ENCODE measurements around the gene MATN1. TPM values are rescaled to one million over a fixed set of nuclear protein-coding genes. Genes with fewer than 3 reads are reported as not detected.

The MATN1 gene
- total and polyA plus RNA-seq, 2 of the 4 experiments (the other 2 are of a cell fraction) = 0.27 TPM; not detected in 1

DNA sequence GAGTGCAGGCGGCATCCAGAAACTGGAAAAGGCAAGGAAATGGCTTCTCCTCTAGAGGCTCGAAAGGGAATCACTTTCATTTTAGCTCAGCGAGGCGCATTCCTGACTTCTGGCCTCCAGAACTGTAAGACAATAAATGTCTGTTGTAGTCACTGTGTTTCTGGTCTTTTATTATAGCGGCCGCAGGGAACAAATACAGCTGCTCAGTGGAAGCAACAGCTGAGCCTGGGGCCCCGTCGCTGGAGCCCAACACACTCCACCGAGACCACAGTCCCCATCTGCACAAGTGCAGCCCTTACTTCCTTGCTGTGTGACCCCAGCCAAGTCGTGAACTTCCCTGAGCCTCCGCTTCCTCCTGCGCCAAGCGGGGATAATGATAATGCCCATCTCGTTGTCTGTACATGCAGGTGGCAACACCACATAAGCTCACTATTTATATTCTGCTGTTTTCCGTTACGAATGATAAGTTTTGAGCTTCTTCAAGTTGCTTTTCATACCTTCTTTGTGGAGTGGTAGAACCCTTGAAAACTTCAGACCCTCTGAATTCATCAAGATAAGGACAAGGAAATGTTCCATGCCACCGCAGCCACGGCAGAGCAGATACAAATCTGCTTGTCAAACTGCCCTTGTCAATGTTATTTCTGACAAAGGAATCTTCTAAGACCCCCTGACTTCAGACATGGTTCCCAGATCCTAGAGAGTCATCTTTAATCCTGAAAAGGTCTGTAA is 37.4 kb upstream of the MATN1 start:
- H3K4ac ChIP-seq (ENCODE audit: low read depth, low read length) = no peak overlapping the region
- ATAC-seq (ENCODE audit: low read depth) (no peak), DNase-seq (no peak)
- no peak overlapping the region for H2BK15ac ChIP-seq (ENCODE audit: low read depth, low read length)
- H3K18ac ChIP-seq (ENCODE audit: low read depth, low read length) = no peak overlapping the region
- no peaks in the 10 kb centered on the region for H3K36me3 ChIP-seq (ENCODE audit: control insufficient read depth, insufficient read depth, low read length)
- no peak overlapping the region for H2AK5ac ChIP-seq (ENCODE audit: low read depth, low read length)
- peaks cover 7% of the 10 kb centered on the region; the same call in 1 of the 2 replicates for H3K9me1 ChIP-seq (ENCODE audit: insufficient read depth, low read length)
- dilution Hi-C loops (cut with HindIII; ENCODE audit: low sequenced_read_pairs, unreplicated experiment) = no loop called here
- no peak overlapping the region for H3K14ac ChIP-seq (replicated peaks; ENCODE audit: low read depth, low read length)
- ChIA-PET POLR2A (ENCODE audit: unreplicated experiment) (interaction anchor here (0.6 kb wide), 1 partner anchor 1333 kb away, joined by 17 read pairs; no protein-coding TSS in a partner anchor), CTCF (interaction anchor here (1.3 to 1.5 kb wide), 2 partner anchors 12 to 19 kb away, joined by 3 to 7 read pairs; no protein-coding TSS in a partner anchor)
- H3K23ac ChIP-seq (ENCODE audit: low read depth, low read length) = no peak overlapping the region
- H4K5ac ChIP-seq (ENCODE audit: low read depth, low read length) = no peak overlapping the region
- no peaks in the 10 kb centered on the region; the same call in 1 of the 2 replicates for H3K27me3 ChIP-seq (ENCODE audit: control insufficient read depth, insufficient read depth, low read length)
- no peaks in the 10 kb centered on the region for H3K79me1 ChIP-seq (ENCODE audit: low read depth in 1 of 2, low read length in 2 of 2)
- in situ Hi-C loops (cut with MboI; ENCODE audit: low sequenced_read_pairs) = loop anchor here (5.0 kb wide), 1 partner anchor 38 kb away; the partner anchor contains the start of gene MATN1
- H3K4me2 ChIP-seq (ENCODE audit: low read depth, low read length) = no peak overlapping the region
- no peak overlapping the region for H3K27ac ChIP-seq (ENCODE audit: insufficient read depth, low read length)
- no peak for TF ChIP-seq RFX5 (IDR thresholded peaks at IDR 0.05; ENCODE audit: low read depth, low read length)
- TF ChIP-seq SMC3 (IDR thresholded peaks at IDR 0.05; ENCODE audit: low read depth, low read length) = no peak
- TF ChIP-seq BHLHE40 (IDR thresholded peaks at IDR 0.05; ENCODE audit: low read depth, low read length) = no peak
- TF ChIP-seq MAZ (IDR thresholded peaks at IDR 0.05; ENCODE audit: borderline replicate concordance, low read depth, low read length) = no peak
- TF ChIP-seq MXI1 (IDR thresholded peaks at IDR 0.05; ENCODE audit: borderline replicate concordance, low read depth, low read length) = no peak
- no peak for TF ChIP-seq ELK1 (IDR thresholded peaks at IDR 0.05; ENCODE audit: borderline replicate concordance, low read depth, low read length)
- TF ChIP-seq CHD1 (IDR thresholded peaks at IDR 0.05; ENCODE audit: low read depth, low read length) = no peak
- no peak for TF ChIP-seq POLR2A (IDR thresholded peaks at IDR 0.05; ENCODE audit: low read depth, low read length)
- TF ChIP-seq NFE2L2 (IDR thresholded peaks at IDR 0.05; ENCODE audit: low read depth, low read length) = no peak
- TF ChIP-seq RAD21 (IDR thresholded peaks at IDR 0.05; ENCODE audit: low read length) = no peak
- TF ChIP-seq FOS (IDR thresholded peaks at IDR 0.05; ENCODE audit: low read depth, low read length) = no peak
- TF ChIP-seq CEBPB (IDR thresholded peaks at IDR 0.05; ENCODE audit: low read depth, low read length) = no peak
- no peak for TF ChIP-seq CTCF (conservative IDR thresholded peaks at IDR 0.05; ENCODE audit: low read depth, low read length)
- no peak for TF ChIP-seq USF2 (IDR thresholded peaks at IDR 0.05; ENCODE audit: low read depth, low read length)
- no peak for TF ChIP-seq RCOR1 (IDR thresholded peaks at IDR 0.05; ENCODE audit: insufficient replicate concordance, low read length)
- no peak overlapping the region for H4K8ac ChIP-seq (ENCODE audit: low read depth in 2 of 2, low read length in 2 of 2)
- H2BK120ac ChIP-seq (ENCODE audit: low read depth, low read length) = no peak overlapping the region
- no peak overlapping the region for H3K4me3 ChIP-seq (ENCODE audit: insufficient read depth, low read depth, low read length)
- H3K9me3 ChIP-seq (ENCODE audit: control insufficient read depth, insufficient read depth, low read length) = no peaks in the 10 kb centered on the region; the same call in 1 of the 2 replicates
- no peaks in the 10 kb centered on the region; the same call in 1 of the 2 replicates for H4K20me1 ChIP-seq (ENCODE audit: insufficient read depth, low read length)
- peaks cover 15% of the 10 kb centered on the region for H3K4me1 ChIP-seq (ENCODE audit: control insufficient read depth, insufficient read depth, low read length)
- H2BK5ac ChIP-seq (ENCODE audit: low read depth, low read length, poor library complexity, severe bottlenecking) = no peak overlapping the region
- no peak overlapping the region for H2BK20ac ChIP-seq (ENCODE audit: low read depth, low read length)
- H3K9ac ChIP-seq (ENCODE audit: low read depth, low read length) = no peak overlapping the region
- intact Hi-C loops (cut with micrococcal nuclease) = no loop called here
- BruUV-seq (replicated peaks) = no TSS peak
- 84% methylated on average over 8 of the region's 18 CpGs; no CpG with 5 or more reads in 1 of the 2 experiments for WGBS, 2 experiments (ENCODE audit: extremely low coverage in 2 of 2, insufficient read length in 1 of 2)
- H2AFZ ChIP-seq (replicated peaks; ENCODE audit: low read length, poor library complexity) = no peak overlapping the region
- no peak overlapping the region for H2AK9ac ChIP-seq (replicated peaks; ENCODE audit: low read depth, low read length, poor library complexity)
- H4K91ac ChIP-seq (ENCODE audit: insufficient read depth, low read depth, low read length) = no peak overlapping the region
- no peak overlapping the region for H3K56ac ChIP-seq (ENCODE audit: extremely low read depth, insufficient read depth, low read length)

Data from IMR-90 (cell line).